MCF 10A (cell line): ENCODE data around the gene MRLN. TPM values are rescaled to one million over a fixed set of nuclear protein-coding genes. Genes with fewer than 3 reads are reported as not detected.

ENCODE experiments used
- BruUV-seq: library from RNA; stranded (reverse); fragments of 400-500 nt; replicated peaks from 2 replicates; lab custom pipeline; 2021; lab: Mats Ljungman, UMichigan
- CTCF ChIA-PET: fragments of 300-600 bp; sonication (Branson Sonifier 250); formaldehyde crosslinking; extraction: SDS; loops from one replicate; lab custom pipeline; 2021; ENCODE audit warnings: antibody characterized with exemption, inconsistent platforms; lab: Yijun Ruan, JAX
- POLR2A ChIA-PET: fragments of 300-600, 350-650 bp; sonication (Branson Sonifier 250); formaldehyde crosslinking; extraction: SDS; loops from one replicate; lab custom pipeline; 2020; ENCODE audit warnings: antibody characterized with exemption, inconsistent platforms; lab: Yijun Ruan, JAX
- DNase-seq: peaks from one replicate; pipeline ENCODE4 v3.0.0-alpha.2; 2018; ENCODE audit not compliant: unreplicated experiment
- H3K27ac Mint-ChIP-seq: one replicate; pipeline ENCODE4 v1.8.0; 2022; ENCODE audit warnings: mild to moderate bottlenecking, low read depth, mixed read lengths; ENCODE audit not compliant: unreplicated experiment
- H3K27me3 Mint-ChIP-seq: one replicate; pipeline ENCODE4 v1.8.0; 2022; ENCODE audit warnings: mixed read lengths; ENCODE audit not compliant: insufficient read depth, unreplicated experiment
- H3K36me3 Mint-ChIP-seq: one replicate; pipeline ENCODE4 v1.8.0; 2022; ENCODE audit warnings: mild to moderate bottlenecking, moderate library complexity, mixed read lengths; ENCODE audit not compliant: insufficient read depth, unreplicated experiment
- H3K4me1 Mint-ChIP-seq: one replicate; pipeline ENCODE4 v1.8.0; 2022; ENCODE audit warnings: mixed read lengths; ENCODE audit not compliant: insufficient read depth, unreplicated experiment
- H3K4me3 Mint-ChIP-seq: one replicate; pipeline ENCODE4 v1.8.0; 2022; ENCODE audit warnings: mild to moderate bottlenecking, moderate library complexity, mixed read lengths; ENCODE audit not compliant: unreplicated experiment
- H3K9me3 Mint-ChIP-seq: one replicate; pipeline ENCODE4 v1.8.0; 2022; ENCODE audit warnings: mixed read lengths; ENCODE audit not compliant: unreplicated experiment
- CTCF ChIP-seq: fragments of 200-600 bp; IDR thresholded peaks from one replicate; pipeline ENCODE4 v1.8.0; 2022; ENCODE audit warnings: antibody characterized with exemption, mild to moderate bottlenecking; ENCODE audit not compliant: unreplicated experiment
- intact Hi-C: fragments of 100-400 bp; cut with micrococcal nuclease; formaldehyde crosslinking; loops from 2 replicates; pipeline ENCODE4 v1.14.1; 2022
- total RNA-seq: library from RNA; stranded (reverse); gene quantifications from 2 replicates; pipeline ENCODE4 v1.2.3, GENCODE V29; 2022

Gene MRLN
- total RNA-seq, 1 experiment from 2014 or later = not detected

- Mint-ChIP-seq H3K36me3 (no peaks in the 10 kb centered on the region), H3K27me3 (no peaks in the 10 kb centered on the region), H3K4me1 (no peaks in the 10 kb centered on the region), H3K27ac (no peak overlapping the region), H3K4me3 (no peak overlapping the region), H3K9me3 (no peaks in the 10 kb centered on the region)
- intact Hi-C loops = no loop called here
- no peak for DNase-seq
- POLR2A ChIA-PET = no interaction called here
- TF ChIP-seq CTCF = no peak
- CTCF ChIA-PET = no interaction called here
- no TSS peak for BruUV-seq
These were observed 18.0 kb upstream of the MRLN start for GRCh38 chr10:59771162-59771807.

- BruUV-seq = no TSS peak
- POLR2A ChIA-PET = no interaction called here
These were observed 17.4 kb upstream of the MRLN start for GRCh38 chr10:59770689-59771088.

DNA sequence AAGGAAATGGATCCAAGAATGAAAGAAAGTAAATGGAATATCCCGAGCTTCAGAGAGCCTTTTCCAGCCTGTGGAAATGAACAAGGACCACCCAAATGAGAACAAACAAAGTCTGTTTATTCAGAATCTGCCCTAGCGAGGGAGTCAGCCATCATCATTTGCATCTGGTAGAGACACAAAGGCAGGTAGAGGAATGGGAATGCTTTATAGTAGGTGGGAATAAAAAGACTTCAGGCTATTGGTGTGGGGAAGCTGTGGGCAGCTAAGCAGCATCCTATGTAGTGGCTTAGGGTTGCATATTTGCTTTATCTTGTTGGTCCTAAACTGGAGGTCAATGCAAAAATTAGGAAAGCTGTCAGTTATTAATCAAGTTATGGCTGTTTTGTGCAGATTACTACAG is 9.2 kb upstream of the MRLN start:
- ChIA-PET POLR2A (no interaction called here), CTCF (interaction anchor here (1.2 kb wide), 1 partner anchor 140 kb away, joined by 3 read pairs; no protein-coding TSS in a partner anchor)
- TF ChIP-seq CTCF = no peak
- H3K4me3 Mint-ChIP-seq = no peak overlapping the region
- H3K27ac Mint-ChIP-seq = no peak overlapping the region
- H3K9me3 Mint-ChIP-seq = no peaks in the 10 kb centered on the region
- no peak for DNase-seq
- H3K36me3 Mint-ChIP-seq = peaks cover 4% of the 10 kb centered on the region
- no TSS peak for BruUV-seq
- peaks cover 14% of the 10 kb centered on the region for H3K27me3 Mint-ChIP-seq
- intact Hi-C loops = no loop called here
- no peaks in the 10 kb centered on the region for H3K4me1 Mint-ChIP-seq

More at GRCh38 chr10:59770689-59771088, 17.4 kb upstream of the MRLN start:
- no peaks in the 10 kb centered on the region for H3K36me3 Mint-ChIP-seq
- CTCF ChIA-PET = no interaction called here
- H3K9me3 Mint-ChIP-seq = no peaks in the 10 kb centered on the region
- no peak for DNase-seq
- H3K4me3 Mint-ChIP-seq = no peak overlapping the region
- H3K27me3 Mint-ChIP-seq = no peaks in the 10 kb centered on the region
- no peak overlapping the region for H3K27ac Mint-ChIP-seq
- intact Hi-C loops = no loop called here
- H3K4me1 Mint-ChIP-seq = no peaks in the 10 kb centered on the region
- no peak for TF ChIP-seq CTCF

DNA sequence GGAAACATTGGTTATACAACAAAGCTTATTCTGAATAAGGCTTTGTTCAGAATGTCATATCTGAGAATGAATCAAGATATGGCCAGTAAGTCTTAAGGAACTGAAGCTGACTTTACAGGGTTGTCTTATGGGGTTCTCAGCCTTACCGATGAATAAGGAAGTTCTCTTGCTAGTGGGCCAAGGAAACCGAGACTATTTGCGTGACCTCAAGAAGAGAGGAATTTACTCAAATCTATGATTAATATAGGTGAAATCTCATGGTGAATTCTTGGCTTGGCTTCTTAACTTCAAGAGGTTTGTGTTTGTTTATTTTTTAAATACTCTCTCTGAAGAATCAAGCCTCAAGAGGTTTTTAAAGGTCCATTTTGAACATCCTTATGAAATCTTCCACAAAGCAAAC is 4.7 kb upstream of the MRLN start:
- ChIA-PET CTCF (interaction anchor here (1.5 kb wide), 1 partner anchor 132 kb away, joined by 3 read pairs; no protein-coding TSS in a partner anchor), POLR2A (no interaction called here)
- Mint-ChIP-seq H3K27me3 (peaks cover 8% of the 10 kb centered on the region), H3K4me3 (no peak overlapping the region), H3K4me1 (no peaks in the 10 kb centered on the region), H3K9me3 (no peaks in the 10 kb centered on the region), H3K36me3 (peaks cover 4% of the 10 kb centered on the region), H3K27ac (no peak overlapping the region)
- peak; percentile 20 for DNase-seq
- no TSS peak for BruUV-seq
- TF ChIP-seq CTCF = no peak
- intact Hi-C loops = no loop called here
